ENCODE results near the gene ARHGAP12.
"Not testable (repeated sequence)": the region's sequence is repeated elsewhere in the genome, so short reads cannot be mapped to it uniquely, and the experiment has no call there.

Gene ARHGAP12

GRCh38 chr10:31972519-31973041 lies 43.9 kb upstream of the ARHGAP12 start:
- DNase-seq (ENCODE audit: low read depth), result no peak
- no peak for TF ChIP-seq CTCF (conservative IDR thresholded peaks at IDR 0.05; ENCODE audit: control insufficient read depth, insufficient read depth, low read depth, low read length)
- H3K4me3 ChIP-seq (ENCODE audit: control insufficient read depth, low read depth, low read length), result no peak overlapping the region

DNA sequence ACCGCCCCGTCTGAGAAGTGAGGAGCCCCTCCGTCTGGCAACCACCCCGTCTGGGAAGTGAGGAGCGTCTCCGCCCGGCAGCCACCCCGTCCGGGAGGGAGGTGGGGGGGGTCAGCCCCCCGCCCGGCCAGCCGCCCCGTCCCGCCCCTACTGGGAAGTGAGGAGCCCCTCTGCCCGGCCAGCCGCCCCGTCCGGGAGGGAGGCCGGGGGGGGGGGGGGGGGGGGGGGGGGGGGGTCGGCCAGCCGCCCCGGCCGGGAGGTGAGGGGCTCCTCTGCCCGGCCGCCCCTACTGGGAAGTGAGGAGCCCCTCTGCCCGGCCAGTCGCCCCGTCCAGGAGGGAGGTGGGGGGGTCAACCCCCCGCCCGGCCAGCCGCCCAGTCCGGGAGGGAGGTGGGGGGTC lies 41.2 kb upstream of the ARHGAP12 start:
- DNase-seq (ENCODE audit: low read depth); H3K4me3 ChIP-seq (ENCODE audit: control insufficient read depth, low read depth, low read length): not testable (repeated sequence)

- DNase-seq (ENCODE audit: low read depth), result no peak
Observed at GRCh38 chr10:31963589-31963980, 35.0 kb upstream of the ARHGAP12 start.

GRCh38 chr10:31962826-31963588 lies 34.4 kb upstream of the ARHGAP12 start:
- H3K4me3 ChIP-seq (ENCODE audit: control insufficient read depth, low read depth, low read length), result no peak overlapping the region
- TF ChIP-seq CTCF (conservative IDR thresholded peaks at IDR 0.05; ENCODE audit: control insufficient read depth, insufficient read depth, low read depth, low read length), result no peak
- DNase-seq (ENCODE audit: low read depth), result no peak

More at GRCh38 chr10:31963589-31963980, 35.0 kb upstream of the ARHGAP12 start:
- no peak overlapping the region for H3K4me3 ChIP-seq (ENCODE audit: control insufficient read depth, low read depth, low read length)
- no peak for TF ChIP-seq CTCF (conservative IDR thresholded peaks at IDR 0.05; ENCODE audit: control insufficient read depth, insufficient read depth, low read depth, low read length)

- DNase-seq (ENCODE audit: low read depth), result peak; percentile 57
- H3K4me3 ChIP-seq (ENCODE audit: control insufficient read depth, low read depth, low read length), result no peak overlapping the region
Observed at GRCh38 chr10:31961277-31962074, 32.8 kb upstream of the ARHGAP12 start.

GRCh38 chr10:31959461-31960173 lies 31.0 kb upstream of the ARHGAP12 start:
- no peak for TF ChIP-seq CTCF (conservative IDR thresholded peaks at IDR 0.05; ENCODE audit: control insufficient read depth, insufficient read depth, low read depth, low read length)
- H3K4me3 ChIP-seq (ENCODE audit: control insufficient read depth, low read depth, low read length), result no peak overlapping the region
- no peak for DNase-seq (ENCODE audit: low read depth)

More at GRCh38 chr10:31961277-31962074, 32.8 kb upstream of the ARHGAP12 start:
- no peak for TF ChIP-seq CTCF (conservative IDR thresholded peaks at IDR 0.05; ENCODE audit: control insufficient read depth, insufficient read depth, low read depth, low read length)

Measured in fibroblast of mammary gland (primary cell).